ENCODE measurements around the gene NCEH1. TPM values are rescaled to one million over a fixed set of nuclear protein-coding genes. Genes with fewer than 3 reads are reported as not detected.
A peak's percentile ranks its signal among the peaks of the same experiment; 100 is the strongest.
"Not testable (repeated sequence)": the region's sequence is repeated elsewhere in the genome, so short reads cannot be mapped to it uniquely, and the experiment has no call there.

The NCEH1 gene
- total and polyA plus RNA-seq, 4 donors = 6.3 to 52.1 (median 10.6) TPM

DNA sequence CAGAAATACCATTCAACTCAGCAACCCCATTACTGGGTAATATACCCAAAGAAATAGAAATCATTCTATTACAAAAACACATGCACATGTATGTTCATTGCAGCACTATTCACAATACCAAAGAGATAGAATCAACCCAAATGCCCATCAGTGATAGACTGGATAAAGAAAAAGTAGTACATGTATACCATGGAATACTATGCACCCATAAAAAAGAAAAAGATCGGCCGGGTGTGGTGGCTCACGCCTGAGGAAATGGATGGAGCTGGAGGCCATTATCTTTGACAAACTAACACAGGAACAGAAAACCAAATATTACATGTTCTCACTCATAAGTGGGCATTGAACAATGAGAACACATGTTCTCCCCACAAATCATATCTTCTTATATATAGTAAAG is 112.0 kb downstream of the NCEH1 start:
- DNase-seq (no peak), ATAC-seq (ENCODE audit: insufficient read depth, low FRiP score) (no peak)
- Histone ChIP-seq H3K4me3 (no peak overlapping the region), H3K4me1 (ENCODE audit: control insufficient read depth in 5 of 5, insufficient read depth in 5 of 5, low read length in 5 of 5) (peaks cover 0 to 6% (median 0%) of the 10 kb centered on the region in 5 donors), H3K9me3 (ENCODE audit: control insufficient read depth in 4 of 4, insufficient read depth in 3 of 4, low read length in 3 of 4) (no peaks in the 10 kb centered on the region), H3K9ac (ENCODE audit: insufficient read depth in 1 of 2, low read length in 2 of 2) (no peak overlapping the region), H3K27ac (ENCODE audit: low read depth in 1 of 2, low read length in 1 of 2) (no peak overlapping the region), H3K27me3 (ENCODE audit: control insufficient read depth in 3 of 3, insufficient read depth in 3 of 3, low read length in 2 of 3) (no peaks in the 10 kb centered on the region), H3K36me3 (ENCODE audit: control insufficient read depth in 4 of 4, insufficient read depth in 4 of 4, low read length in 4 of 4) (no peaks in the 10 kb centered on the region)
- 86 to 98% methylated on average over 3 of the region's 3 CpGs for WGBS, 2 donors
- TF ChIP-seq, protein P1, sequence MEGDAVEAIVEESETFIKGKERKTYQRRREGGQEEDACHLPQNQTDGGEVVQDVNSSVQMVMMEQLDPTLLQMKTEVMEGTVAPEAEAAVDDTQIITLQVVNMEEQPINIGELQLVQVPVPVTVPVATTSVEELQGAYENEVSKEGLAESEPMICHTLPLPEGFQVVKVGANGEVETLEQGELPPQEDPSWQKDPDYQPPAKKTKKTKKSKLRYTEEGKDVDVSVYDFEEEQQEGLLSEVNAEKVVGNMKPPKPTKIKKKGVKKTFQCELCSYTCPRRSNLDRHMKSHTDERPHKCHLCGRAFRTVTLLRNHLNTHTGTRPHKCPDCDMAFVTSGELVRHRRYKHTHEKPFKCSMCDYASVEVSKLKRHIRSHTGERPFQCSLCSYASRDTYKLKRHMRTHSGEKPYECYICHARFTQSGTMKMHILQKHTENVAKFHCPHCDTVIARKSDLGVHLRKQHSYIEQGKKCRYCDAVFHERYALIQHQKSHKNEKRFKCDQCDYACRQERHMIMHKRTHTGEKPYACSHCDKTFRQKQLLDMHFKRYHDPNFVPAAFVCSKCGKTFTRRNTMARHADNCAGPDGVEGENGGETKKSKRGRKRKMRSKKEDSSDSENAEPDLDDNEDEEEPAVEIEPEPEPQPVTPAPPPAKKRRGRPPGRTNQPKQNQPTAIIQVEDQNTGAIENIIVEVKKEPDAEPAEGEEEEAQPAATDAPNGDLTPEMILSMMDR (IDR thresholded peaks at IDR 0.05; ENCODE audit: control extremely low read depth, extremely low read depth) = no peak

DNA sequence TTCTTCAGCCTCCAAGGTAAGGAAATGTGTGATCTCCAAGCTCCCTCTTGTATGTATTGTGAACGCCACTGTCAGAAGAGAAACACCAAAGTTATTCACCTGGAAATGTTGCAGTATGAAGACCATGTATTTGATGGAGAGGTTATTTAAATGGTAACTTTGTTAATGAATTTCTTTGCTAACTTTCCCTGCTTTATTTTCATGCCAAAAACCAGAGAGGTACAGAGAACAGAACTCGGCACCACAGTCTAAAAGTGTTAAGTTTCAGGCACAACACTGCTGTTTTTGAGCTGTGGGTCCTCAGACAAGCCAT is 114.5 kb downstream of the NCEH1 start:
- no peak overlapping the region for H3K27ac ChIP-seq (ENCODE audit: low read depth in 1 of 2, low read length in 1 of 2)
- WGBS, 2 donors = 47 to 62% methylated on average over 2 of the region's 2 CpGs
- DNase-seq = no peak
- H3K9ac ChIP-seq (ENCODE audit: insufficient read depth in 1 of 2, low read length in 2 of 2) = no peak overlapping the region
- H3K4me1 ChIP-seq (ENCODE audit: control insufficient read depth in 5 of 5, insufficient read depth in 5 of 5, low read length in 5 of 5) = peaks cover 0 to 21% (median 0%) of the 10 kb centered on the region in 5 donors
- H3K36me3 ChIP-seq (ENCODE audit: control insufficient read depth in 4 of 4, insufficient read depth in 4 of 4, low read length in 4 of 4) = no peaks in the 10 kb centered on the region
- H3K9me3 ChIP-seq (ENCODE audit: control insufficient read depth in 4 of 4, insufficient read depth in 3 of 4, low read length in 3 of 4) = no peaks in the 10 kb centered on the region
- TF ChIP-seq, protein P1 (IDR thresholded peaks at IDR 0.05; ENCODE audit: control extremely low read depth, extremely low read depth) = no peak
- no peaks in the 10 kb centered on the region for H3K27me3 ChIP-seq (ENCODE audit: control insufficient read depth in 3 of 3, insufficient read depth in 3 of 3, low read length in 2 of 3)
- no peak for ATAC-seq (ENCODE audit: insufficient read depth, low FRiP score)
- no peak overlapping the region for H3K4me3 ChIP-seq

DNA sequence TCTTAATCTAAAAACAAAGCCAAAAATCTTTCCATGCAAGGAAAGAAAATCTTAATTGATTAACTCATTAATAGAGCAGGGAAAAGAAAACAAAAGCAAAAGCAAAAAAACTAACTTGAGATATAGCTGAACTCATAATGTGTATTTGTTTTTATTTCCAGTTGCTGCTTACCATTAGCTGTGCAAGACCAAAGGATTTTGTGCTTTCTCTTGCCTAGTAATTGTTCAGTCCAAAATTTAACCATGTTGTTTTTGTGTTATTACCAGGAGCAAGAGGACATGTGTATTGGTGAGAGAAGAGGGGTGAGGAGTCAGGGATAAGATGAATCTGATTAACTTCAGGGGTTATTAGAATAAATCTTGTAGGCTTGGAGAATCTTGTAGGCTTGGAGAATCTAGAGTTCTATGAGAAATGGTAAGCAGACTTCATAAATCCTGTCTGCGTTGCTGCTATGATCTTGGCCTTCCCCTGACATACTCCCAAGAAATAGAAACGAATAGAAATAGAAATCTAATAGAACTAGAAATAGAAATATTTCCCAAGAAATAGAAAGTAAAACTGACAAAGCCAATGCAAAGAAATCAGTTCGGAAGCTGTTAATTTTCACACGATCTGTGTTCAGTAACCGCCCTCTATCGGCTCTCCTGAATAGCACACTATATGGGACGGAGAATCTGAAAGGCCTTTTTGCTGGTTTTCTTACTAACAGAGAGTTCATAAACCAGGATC is 115.0 kb downstream of the NCEH1 start:
- no peak overlapping the region for H3K9ac ChIP-seq (ENCODE audit: insufficient read depth in 1 of 2, low read length in 2 of 2)
- ATAC-seq (ENCODE audit: insufficient read depth, low FRiP score) (peak; percentile 78), DNase-seq (peak in 2 of 3 donors; percentile 31 to 40)
- H3K9me3 ChIP-seq (ENCODE audit: control insufficient read depth in 4 of 4, insufficient read depth in 3 of 4, low read length in 3 of 4) = no peaks in the 10 kb centered on the region
- WGBS, 2 donors = 5 to 16% methylated on average over 7 of the region's 7 CpGs
- no peaks in the 10 kb centered on the region for H3K36me3 ChIP-seq (ENCODE audit: control insufficient read depth in 4 of 4, insufficient read depth in 4 of 4, low read length in 4 of 4)
- no peak overlapping the region for H3K4me3 ChIP-seq
- peak overlapping the region in 1 of 2 donors; percentile 56 for H3K27ac ChIP-seq (ENCODE audit: low read depth in 1 of 2, low read length in 1 of 2)
- TF ChIP-seq, protein P1 (IDR thresholded peaks at IDR 0.05; ENCODE audit: control extremely low read depth, extremely low read depth) = peak; percentile 88
- peaks cover 0 to 22% (median 0%) of the 10 kb centered on the region in 5 donors for H3K4me1 ChIP-seq (ENCODE audit: control insufficient read depth in 5 of 5, insufficient read depth in 5 of 5, low read length in 5 of 5)
- H3K27me3 ChIP-seq (ENCODE audit: control insufficient read depth in 3 of 3, insufficient read depth in 3 of 3, low read length in 2 of 3) = no peaks in the 10 kb centered on the region

DNA sequence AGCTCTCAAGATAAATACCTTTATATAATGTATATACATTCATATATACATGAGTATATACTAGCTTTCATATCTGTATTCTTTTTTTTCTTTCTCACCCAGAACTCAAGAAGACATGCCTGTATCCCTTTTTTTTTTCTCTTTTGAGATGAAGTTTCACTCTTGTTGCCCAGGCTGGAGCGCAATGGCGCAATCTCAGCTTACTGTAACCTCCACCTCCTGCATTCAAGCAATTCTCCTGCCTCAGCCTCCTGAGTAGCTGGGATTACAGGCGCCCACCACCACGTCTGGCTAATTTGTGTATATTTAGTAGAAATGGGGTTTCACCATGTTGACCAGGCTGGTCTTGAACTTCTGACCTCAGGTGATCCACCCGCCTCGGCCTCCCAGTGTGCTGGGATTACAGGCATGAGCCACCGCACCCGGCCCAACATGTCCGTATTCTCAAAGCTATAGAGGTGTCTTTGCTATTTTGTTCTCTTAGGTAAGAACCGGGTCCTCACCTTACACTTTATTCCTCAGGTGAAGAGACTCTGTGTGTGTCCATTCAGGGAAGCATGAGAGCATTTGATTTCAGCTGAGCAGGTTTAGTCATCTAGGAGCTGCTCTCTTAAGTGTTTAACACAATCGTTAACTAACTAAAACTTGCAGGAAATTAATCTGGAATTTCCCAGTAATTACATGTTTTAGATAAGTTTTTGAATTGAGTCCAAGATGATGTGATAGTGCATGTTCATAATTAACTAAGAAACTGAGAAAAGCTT is 115.8 kb downstream of the NCEH1 start:
- not testable (repeated sequence) for H3K9ac ChIP-seq (ENCODE audit: insufficient read depth in 1 of 2, low read length in 2 of 2); H3K27me3 ChIP-seq (ENCODE audit: control insufficient read depth in 3 of 3, insufficient read depth in 3 of 3, low read length in 2 of 3); H3K9me3 ChIP-seq (ENCODE audit: control insufficient read depth in 4 of 4, insufficient read depth in 3 of 4, low read length in 3 of 4); DNase-seq; H3K4me3 ChIP-seq; ATAC-seq (ENCODE audit: insufficient read depth, low FRiP score); H3K36me3 ChIP-seq (ENCODE audit: control insufficient read depth in 4 of 4, insufficient read depth in 4 of 4, low read length in 4 of 4)
- H3K4me1 ChIP-seq (ENCODE audit: control insufficient read depth in 5 of 5, insufficient read depth in 5 of 5, low read length in 5 of 5) = peaks cover 0 to 22% (median 0%) of the 10 kb centered on the region in 5 donors
- peak overlapping the region; percentile 55 to 56 for H3K27ac ChIP-seq (ENCODE audit: low read depth in 1 of 2, low read length in 1 of 2)
- 65 to 76% methylated on average over 11 of the region's 11 CpGs for WGBS, 2 donors

Measured in lung (tissue), 12 donors.